Stimulated activated CD8-positive, alpha-beta memory T cell treated with anti-CD3 and anti-CD28 coated beads, Interleukin-15, amount 100 ng/mL, for 4 hours (primary cell): ENCODE results near the gene ADGRD2.

ENCODE experiments used
- DNase-seq, 2 donors: peaks; one replicate each; pipeline ENCODE4 v3.0.0-alpha.2; 2020; ENCODE audit warnings: low read depth in 2 of 2

Gene ADGRD2

GRCh38 chr9:124456341-124457078 is 6.3 kb downstream of the ADGRD2 start:
- DNase-seq = no peak

GRCh38 chr9:124457079-124457886 is 7.0 kb downstream of the ADGRD2 start:
- no peak for DNase-seq

GRCh38 chr9:124457887-124458431 is 7.7 kb downstream of the ADGRD2 start:
- DNase-seq = no peak

GRCh38 chr9:124458441-124458840 is 8.2 kb downstream of the ADGRD2 start:
- no peak for DNase-seq

- DNase-seq = no peak
These were observed 12.5 kb downstream of the ADGRD2 start for GRCh38 chr9:124462739-124463138.

- DNase-seq = no peak
These were observed 15.5 kb downstream of the ADGRD2 start for GRCh38 chr9:124465736-124466135.

GRCh38 chr9:124467410-124468060 is 17.3 kb downstream of the ADGRD2 start:
- DNase-seq = no peak

GRCh38 chr9:124468061-124468740 is 17.9 kb downstream of the ADGRD2 start:
- no peak for DNase-seq

GRCh38 chr9:124469011-124469832 is 19.0 kb downstream of the ADGRD2 start:
- DNase-seq = no peak

GRCh38 chr9:124470306-124470705 is 20.1 kb downstream of the ADGRD2 start:
- DNase-seq = no peak

GRCh38 chr9:124470726-124471125 is 20.5 kb downstream of the ADGRD2 start:
- DNase-seq = no peak

- no peak for DNase-seq
These were observed 21.5 kb downstream of the ADGRD2 start for GRCh38 chr9:124471761-124472160.

GRCh38 chr9:124472770-124473169 is 22.5 kb downstream of the ADGRD2 start:
- no peak for DNase-seq

GRCh38 chr9:124473310-124473709 is 23.1 kb downstream of the ADGRD2 start:
- DNase-seq = no peak

GRCh38 chr9:124474151-124474550 is 23.9 kb downstream of the ADGRD2 start:
- DNase-seq = no peak

- DNase-seq = no peak
These were observed 25.1 kb downstream of the ADGRD2 start for GRCh38 chr9:124475158-124475867.

GRCh38 chr9:124475868-124476690 is 25.8 kb downstream of the ADGRD2 start:
- DNase-seq = no peak

GRCh38 chr9:124477211-124477647 is 27.0 kb downstream of the ADGRD2 start:
- no peak for DNase-seq

GRCh38 chr9:124477648-124478285 is 27.5 kb downstream of the ADGRD2 start:
- DNase-seq = no peak
